GM18520 (cell line): Measurements from ENCODE around the gene MXD1.

Experiments used
- ATAC-seq: cut with Tn5 transposase; IDR thresholded peaks from one replicate; pipeline ENCODE4 v1.9.1; 2021; ENCODE audit not compliant: unreplicated experiment

Gene MXD1

DNA sequence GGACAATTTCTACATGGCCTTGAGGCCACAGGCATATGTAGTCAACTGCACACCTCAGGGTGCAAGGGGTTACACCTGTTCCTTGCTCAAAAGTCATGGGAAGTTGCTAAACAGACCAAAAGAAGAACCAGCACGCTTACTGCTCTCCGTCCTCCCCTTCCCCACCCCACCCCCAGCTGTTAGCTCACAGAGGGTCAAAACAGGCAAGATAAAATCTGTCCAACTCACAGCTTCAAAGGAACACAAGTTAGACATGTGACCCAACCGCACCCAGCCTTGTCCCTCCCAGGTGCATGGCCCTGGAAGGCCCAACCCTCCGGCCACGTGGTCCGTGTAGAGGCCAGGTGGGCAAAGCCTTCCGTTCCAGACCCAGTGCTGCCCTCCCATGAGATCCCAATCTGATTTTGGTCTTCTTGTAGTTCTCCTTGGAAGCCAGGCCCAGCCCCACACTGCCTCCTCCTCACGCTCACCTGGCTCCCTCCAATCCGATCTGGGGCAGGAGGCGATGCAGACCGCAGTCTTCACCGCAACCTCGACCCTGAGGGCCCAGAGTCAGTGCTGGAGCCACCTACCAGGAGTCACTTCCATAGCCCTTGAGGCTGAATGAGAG lies 61.0 kb downstream of the MXD1 start:
- no peak for ATAC-seq

DNA sequence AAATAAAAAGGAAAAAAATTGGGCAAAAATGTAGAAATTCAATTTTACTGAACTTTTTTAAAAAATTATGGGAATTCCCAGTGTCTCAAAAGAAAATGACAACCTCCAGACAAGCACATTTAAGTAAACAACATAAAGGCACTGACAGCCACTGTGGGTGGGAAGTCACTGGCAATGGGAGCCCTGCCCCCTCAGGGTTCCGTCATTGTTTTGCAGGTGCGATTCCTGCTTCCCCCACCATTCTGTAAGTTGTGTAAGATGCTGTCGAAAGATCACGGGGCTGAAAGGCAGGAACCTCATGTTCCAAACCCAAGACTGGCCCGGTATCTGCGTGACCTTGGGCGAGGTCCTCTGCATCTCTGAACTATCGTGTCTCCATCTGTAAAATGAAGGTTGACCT lies 62.3 kb downstream of the MXD1 start:
- no peak for ATAC-seq

DNA sequence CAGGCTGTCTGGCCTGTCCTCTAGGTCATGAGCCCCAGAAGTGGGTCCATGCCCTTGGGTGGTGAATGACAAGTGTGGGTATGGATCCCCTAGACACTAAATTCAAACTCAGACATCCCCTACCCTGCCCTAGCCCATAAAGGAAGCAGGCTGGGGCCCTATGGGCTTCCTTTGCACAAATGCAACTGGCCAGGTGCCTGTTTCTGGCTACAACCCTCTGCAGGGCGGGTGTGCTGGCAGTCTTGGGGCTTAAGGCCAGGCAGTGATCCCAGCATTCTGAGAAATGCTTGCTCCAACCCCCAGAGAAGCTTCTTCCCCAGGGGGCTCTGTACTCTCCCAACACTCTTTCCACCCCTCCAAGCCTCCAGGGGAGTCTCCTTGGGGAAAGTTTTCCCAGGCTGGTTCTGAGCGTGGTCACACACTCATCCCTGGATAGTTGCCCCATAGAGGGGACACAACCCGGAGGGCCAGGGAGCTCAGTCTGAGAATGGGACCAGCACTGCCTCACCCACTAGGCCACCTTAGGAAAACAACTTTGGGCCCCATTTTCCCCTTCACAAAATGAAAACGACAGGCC lies 63.1 kb downstream of the MXD1 start:
- ATAC-seq = no peak

DNA sequence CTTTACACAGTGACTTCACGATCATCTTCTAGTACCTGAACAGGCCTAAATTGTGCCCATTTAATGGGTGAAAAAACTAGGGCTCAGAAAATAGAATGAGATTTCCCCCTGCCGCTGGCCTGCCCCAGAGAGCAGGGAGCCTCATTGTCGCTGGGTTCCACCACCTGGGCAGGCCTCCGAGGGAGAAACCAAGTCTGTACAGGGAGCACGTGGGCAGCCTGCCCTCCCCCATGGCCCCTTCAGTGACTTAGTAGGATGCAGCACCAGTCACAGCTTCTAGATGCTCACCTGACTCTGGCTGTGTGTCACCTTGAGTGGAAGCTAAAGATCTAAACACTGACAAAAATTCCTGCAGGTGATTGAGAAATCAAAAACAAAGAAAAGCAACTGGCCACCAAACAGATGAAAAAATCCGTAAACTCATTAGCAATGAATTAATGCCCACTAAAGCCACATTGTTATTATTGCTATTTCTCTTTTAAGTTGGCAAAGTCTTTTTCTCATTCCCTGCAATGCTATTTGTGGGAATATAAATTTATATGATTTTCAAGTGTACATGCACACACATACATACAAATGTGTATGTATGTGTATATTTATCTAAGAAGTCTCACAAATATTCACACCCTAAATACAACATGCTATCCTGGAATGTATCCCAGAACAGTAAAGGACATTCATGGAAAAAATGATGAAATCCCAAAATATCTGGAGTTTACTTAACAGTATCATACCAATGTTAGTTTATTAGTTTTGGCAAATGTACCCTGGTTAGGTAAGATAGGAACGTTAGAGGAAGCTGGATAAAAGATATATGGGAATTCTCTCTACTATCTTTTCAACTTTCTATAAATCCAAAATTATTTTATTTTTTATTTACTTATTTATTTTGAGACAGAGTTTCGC lies 65.2 kb downstream of the MXD1 start:
- ATAC-seq = no peak

DNA sequence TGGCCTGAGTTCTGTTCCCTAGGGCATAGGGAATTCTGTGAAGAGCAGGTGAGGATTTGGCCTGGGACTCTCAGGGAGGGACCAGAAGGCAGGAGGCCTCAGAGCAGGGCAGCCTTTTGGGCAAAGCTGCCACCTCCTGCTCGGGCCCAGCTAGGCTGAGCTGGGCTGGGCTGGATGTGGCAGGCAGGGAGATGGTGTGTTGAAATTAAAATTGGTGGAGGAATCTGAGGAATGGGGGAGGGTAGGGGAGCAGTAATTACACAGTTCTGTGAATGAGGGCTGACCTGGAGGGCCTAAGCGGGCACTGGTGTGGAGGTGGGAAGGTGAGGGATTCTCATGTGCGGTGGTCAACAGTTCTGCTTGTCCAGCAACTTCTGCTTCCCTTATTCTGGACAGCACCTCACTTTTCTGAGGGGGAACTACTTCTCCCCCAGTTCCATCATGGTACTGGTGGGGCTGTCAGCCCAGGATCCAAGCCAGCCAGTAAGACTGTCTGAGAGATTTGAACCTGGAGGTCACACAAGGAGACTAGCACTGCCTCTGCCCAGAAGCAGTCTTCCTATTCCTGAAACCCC lies 68.6 kb downstream of the MXD1 start:
- ATAC-seq = no peak

DNA sequence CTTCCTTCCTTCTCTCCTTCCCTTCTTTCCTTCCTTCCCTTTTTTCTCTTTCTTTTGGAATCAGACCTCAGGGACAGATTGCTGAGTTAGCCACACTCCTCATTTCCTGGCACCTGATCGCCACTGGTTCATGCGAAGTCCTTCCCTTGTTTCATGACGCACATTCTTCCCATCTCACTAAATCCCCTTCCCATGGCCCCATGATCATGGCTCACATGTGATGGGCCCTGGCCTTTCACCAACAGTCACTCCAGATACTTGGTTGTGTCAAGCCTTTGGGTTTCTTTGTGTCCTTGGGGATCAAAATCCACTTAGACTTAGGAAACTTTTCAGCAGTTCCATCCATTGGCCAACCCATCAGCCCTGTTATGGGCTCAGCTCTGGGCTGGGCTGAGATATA lies 70.3 kb downstream of the MXD1 start:
- no peak for ATAC-seq

DNA sequence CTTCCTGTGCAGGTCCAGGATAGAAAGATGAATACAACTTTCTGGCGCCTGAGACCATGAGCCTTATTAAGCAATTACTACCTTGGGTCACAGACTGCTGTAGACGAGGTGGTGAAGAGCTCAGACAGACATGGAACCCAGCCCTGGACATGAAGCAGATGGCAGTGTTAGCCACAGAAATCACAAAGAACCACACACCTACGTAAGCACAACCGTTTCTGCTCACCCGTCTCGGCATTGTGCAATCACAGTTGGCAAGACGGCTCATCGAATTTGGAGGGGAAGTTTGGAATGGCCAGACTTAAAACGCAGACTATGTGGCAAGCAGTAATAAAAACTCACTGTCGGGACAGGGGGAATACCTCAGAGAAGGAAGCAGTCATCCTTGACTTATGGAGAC lies 70.8 kb downstream of the MXD1 start:
- no peak for ATAC-seq

DNA sequence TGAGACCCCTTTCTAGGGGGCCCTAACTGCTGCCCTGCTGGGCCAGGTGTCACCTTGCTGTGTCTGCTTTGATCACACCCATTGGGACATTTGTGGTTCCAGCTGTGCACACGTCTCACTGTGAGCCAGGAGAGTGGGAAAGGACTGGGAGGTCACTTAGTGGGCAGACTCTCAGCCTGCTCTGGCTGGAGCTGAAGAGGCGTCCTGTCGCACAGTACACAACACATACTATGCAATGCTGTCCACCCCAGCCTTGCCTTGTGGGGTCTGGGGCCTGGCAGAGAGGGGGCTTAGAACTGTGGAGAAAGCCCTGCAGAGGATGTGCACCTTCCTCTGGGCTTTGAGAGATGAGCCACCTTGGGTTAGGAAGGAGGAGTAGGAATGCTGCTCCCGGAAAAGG lies 71.8 kb downstream of the MXD1 start:
- no peak for ATAC-seq

DNA sequence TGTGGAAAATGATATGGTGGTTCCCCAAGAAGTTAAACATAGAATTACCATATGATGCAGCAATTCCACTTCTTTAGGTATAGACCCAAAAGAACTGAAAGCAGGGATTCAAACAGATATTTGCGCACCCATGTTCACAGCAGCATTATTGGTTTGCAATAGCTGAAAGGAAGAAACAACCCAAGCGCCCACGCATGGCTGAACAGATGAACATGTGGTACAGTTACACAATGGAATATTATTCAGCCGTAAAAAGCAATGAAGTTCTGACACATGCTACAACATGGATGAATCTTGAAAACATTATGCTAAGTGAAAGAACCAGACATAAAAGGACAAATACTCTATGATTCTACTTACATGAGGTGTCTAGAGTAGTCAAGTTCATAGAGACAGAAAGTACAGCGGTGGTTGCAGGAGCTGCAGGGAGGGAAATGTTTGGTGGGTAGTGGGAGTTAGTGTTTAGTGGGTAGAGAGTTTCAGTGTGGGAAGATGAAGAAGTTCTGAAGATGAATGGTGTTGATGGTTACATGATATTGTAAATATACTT lies 73.3 kb downstream of the MXD1 start:
- ATAC-seq = no peak

DNA sequence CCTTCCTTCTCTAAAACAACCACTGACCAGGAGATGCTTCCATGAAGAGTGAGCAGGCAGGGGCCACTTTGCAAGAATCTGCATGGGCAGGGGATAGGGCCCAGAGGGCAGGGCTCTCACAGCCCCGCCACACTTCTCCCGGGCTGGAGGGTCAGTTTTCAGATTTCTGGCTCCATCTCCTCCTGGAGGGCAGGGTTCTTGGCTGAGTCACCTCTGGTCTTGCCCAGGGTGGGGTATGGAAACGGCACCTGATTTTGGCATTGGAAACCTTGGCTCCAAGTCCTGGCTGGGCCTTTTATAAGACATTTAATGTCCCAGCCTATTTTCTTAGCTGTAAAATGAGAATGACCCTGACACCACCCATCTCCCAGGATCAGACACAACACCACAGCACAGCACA lies 74.1 kb downstream of the MXD1 start:
- ATAC-seq = no peak

DNA sequence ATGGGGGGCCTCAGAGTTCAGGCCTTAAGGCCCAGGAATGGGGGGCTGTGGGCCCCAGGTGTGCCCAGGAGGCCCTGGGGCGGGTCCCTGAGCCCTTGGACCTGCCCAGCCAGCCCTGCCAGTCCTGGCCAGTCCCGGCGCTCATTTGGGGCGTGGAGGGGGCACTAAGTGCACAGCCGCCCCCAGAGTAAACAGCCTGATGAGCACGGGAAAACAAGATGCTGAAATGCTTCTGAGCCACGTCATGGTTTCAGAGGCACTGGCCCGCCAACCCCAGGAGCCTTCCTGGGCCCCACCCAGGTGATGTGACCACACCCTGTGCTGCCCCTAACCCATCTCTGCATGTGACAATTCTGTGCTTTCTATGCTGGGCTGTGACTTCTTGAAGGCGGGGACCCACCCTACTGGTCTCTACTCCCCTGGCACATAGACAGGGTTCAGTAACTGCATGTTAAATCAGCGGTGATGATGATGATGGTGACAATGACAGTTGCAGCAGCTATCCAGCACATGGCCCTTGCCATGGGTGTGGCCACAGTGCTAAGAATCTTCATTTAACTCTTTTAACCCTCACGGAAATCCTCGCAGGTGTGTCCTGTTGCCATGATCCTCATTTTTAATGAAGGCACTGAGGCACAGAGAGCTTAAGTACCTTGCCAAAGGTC lies 74.7 kb downstream of the MXD1 start:
- no peak for ATAC-seq
